Activated CD4-positive, CD25-positive, alpha-beta regulatory T cell treated with anti-CD3 and anti-CD28 coated beads, Interleukin-2, amount 50 U/mL, for 24 hours (primary cell): ENCODE data around the gene AMOTL1.

Source experiments
- ATAC-seq, 2 donors: fragments of 150-1000 bp; cut with Tn5 transposase; one replicate each; pipeline ENCODE4 v1.10.0; 2021; ENCODE audit warnings: mild to moderate bottlenecking in 1 of 2, moderate library complexity in 1 of 2

Gene AMOTL1, protein sequence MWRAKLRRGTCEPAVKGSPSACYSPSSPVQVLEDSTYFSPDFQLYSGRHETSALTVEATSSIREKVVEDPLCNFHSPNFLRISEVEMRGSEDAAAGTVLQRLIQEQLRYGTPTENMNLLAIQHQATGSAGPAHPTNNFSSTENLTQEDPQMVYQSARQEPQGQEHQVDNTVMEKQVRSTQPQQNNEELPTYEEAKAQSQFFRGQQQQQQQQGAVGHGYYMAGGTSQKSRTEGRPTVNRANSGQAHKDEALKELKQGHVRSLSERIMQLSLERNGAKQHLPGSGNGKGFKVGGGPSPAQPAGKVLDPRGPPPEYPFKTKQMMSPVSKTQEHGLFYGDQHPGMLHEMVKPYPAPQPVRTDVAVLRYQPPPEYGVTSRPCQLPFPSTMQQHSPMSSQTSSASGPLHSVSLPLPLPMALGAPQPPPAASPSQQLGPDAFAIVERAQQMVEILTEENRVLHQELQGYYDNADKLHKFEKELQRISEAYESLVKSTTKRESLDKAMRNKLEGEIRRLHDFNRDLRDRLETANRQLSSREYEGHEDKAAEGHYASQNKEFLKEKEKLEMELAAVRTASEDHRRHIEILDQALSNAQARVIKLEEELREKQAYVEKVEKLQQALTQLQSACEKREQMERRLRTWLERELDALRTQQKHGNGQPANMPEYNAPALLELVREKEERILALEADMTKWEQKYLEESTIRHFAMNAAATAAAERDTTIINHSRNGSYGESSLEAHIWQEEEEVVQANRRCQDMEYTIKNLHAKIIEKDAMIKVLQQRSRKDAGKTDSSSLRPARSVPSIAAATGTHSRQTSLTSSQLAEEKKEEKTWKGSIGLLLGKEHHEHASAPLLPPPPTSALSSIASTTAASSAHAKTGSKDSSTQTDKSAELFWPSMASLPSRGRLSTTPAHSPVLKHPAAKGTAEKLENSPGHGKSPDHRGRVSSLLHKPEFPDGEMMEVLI

DNA sequence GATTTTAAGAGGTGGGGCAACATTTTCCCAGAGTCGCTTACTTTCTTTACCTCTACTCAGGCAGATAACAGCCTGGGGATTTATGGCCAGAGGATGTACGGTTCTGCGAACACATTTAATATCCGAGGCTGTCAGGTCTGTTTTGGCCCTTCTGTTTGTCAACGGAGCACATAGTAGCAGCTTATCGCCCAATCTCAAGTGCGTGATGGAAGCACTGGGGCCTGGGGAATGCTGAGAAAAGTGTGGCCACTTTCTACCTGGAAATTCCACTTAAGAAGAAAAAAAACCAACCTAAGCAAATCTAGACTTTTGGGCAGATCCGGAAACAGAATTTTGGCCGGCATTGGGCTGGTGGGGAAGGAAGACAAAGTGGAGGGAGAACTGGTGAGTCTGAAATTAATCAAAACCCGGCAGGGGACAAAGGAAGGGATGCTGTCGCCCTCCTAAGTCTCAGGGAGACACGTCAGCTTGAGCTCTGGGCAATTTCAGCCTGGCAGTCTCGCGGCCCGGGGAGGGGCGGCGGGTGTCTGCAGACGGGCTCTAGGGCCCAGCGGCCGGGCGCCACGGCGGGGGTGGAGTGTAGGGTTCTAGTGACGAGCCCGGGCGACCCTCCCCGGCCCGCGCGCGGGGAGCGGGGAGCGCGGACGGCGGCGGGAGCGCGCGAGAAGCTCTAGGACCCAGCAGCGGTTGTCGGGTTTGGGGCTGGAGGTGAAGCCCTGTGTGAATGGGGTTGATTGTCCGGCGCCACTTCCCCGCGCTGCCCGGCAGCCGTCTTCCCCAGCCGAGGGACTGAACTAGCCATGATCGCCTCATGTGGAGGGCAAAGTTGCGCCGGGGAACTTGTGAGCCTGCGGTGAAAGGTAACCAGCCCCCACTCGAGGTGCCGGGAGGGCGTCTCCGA, at the start of gene AMOTL1:
Gene AMOTL1 (plus strand): TSS at position 656 of the 901 bp plus-strand sequence. CDS start 156 bp downstream, at position 812.
- peak; percentile 13 to 41 for ATAC-seq

DNA sequence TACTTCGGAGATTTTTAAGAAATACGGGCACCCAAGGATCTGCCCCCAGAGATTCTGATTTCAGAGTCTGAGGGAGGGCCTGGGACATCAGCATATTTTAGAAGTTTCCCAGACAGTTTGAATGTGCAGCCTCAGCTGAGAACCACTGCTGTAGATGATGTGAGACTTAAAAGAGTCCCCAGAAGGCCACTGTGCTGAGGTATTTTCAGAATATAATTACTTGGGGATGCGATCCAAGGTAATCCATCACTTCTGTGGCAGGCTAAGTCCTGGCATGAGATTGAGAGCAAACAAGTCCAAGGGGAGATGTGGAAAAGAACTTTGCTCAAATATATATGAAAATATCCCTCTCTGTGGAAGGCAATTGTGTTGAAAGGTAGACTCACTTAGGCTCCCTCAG, 48.3 kb upstream of the AMOTL1 start:
- ATAC-seq: no peak

DNA sequence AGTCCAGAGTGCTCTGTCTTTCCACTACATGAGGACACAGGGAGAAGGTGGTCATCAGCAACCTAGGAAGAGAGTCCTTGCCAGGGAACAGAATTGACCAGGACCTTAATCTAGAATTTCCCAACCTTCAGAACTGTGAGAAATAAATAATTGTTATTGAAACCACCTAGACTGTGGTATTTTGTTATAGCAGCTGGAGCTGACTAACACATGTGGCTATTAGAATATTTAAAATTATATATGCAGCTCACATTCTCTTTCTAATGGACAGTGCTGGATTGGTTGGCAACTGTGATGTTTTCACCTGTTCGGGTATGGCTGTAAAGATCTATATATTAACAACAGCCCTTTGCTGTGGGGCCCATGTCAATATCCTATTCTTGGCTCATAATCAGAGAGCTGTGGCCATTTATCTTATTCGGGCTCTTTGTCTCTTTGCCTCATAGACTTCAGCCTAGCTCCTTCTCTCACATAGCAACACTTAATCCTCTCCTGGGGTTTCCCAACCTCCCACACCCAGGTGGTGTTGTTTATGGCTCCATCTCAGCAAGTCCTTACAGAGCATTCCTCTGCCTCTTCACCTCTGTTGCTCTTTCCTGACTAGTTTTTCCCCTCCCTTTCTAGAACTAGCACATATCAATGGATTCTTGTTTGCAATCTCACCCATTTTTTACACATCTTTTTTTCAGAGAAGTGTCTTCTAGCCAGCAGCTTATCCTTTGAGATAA, 46.4 kb upstream of the AMOTL1 start:
- no peak for ATAC-seq

DNA sequence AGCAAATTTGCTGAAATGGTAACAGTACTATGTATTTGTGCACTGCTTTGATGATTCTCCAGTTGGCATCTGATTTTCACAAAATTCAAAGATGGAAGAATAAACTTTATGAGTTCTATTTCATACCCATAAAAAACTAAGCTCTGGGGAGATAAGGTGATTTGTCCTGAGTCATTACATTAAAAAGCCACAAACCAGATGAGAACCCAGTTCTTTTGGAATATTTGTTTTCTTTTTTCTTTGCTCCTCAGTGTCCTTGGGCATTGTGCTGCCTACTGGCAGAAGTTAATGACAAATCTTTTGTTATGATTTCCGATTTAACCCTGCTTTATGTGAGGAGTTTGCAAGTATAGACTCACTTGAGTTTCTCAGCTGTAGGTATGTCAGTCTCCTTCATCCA, 45.4 kb upstream of the AMOTL1 start:
- no peak for ATAC-seq

DNA sequence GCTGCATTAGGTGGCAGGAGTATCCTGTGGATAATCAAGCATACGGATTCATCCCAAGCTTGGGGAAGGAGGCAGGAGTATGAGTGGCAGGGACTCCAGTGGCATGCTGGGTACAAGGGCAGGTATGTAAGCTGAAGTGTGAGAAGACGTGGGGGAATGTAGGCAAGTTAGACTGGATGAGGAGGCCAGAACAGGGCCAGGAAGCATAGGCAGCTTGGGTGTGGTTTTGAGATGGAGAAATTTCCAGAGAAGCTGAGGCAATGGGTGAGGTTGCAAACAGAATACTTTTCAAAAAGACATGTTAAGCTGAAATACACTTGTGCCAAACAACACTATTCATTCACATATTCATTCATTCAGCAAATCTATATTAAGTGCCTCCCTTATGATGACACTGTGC, 43.1 kb upstream of the AMOTL1 start:
- no peak for ATAC-seq

DNA sequence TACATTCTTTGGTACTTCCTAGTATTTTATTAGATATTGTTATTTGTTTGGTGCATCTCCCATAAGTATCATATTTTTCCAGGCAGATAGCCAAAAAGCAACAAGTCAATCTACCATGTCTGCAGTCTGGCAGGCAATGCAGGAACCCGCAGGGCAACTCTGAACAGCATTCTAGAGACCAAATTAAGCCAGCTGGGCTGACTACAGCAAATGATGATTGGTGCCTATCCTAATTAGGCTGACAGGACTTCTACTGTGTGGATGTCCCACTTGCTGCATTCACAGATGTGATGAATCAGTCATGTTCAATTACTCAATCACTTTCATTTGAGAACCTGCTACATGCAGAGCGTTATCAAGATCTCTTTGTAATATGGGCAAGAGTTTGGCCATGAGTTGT, 40.3 kb upstream of the AMOTL1 start:
- no peak for ATAC-seq

DNA sequence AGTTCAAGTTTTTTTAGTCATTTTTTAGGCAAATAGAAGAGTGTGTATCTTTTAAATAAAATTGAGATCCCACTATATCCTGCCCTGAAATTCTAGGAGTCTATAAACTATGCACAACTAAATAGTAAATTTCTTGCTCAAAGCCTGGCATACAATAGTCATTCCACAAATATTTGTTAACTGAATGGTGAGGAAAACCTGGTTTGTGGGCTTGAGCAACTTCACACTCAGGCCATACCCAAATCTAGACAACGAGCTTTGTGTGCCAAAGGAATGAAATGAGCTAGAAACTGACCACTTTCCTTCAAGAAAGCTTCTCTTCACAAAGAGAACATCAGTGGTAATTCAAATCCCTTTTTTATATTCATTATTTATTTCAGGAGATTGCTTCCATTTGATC, 39.6 kb upstream of the AMOTL1 start:
- ATAC-seq: no peak

DNA sequence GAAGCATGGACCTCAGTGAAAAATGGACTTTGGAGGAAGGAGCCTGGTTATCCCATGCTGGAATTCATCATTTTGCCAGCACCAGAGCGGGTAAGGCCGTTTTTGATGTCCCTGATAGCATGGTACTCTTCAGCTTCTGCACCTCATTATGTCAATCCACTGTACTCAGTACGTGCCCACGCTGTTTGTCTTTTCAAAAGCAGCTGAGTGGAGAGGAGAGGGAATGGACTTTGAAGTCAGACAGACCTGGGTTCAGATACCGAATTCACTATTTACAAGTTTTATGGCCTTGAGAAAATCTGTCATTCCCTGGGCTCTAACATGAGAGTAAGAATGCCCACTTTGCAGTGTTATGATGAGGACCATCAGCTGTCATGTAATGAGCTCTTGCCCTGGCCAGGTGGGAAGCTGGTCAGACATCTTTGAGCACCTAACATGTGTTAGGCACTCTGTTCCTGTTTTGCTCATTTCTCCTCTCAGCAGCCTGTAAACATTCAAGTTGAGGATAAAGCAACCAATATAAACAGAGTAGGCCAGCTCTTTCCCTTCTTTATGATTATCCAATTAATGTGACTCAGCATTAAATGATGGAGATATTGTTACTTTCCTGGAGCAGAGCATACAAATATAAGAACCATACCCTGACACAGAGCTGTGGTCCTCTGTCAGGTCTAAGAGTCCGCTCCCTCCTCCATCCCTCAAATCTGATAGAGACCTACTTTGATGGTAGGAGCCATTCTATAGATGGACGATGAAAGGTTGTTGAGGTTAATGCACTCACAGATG, 39.0 kb upstream of the AMOTL1 start:
- ATAC-seq: no peak

DNA sequence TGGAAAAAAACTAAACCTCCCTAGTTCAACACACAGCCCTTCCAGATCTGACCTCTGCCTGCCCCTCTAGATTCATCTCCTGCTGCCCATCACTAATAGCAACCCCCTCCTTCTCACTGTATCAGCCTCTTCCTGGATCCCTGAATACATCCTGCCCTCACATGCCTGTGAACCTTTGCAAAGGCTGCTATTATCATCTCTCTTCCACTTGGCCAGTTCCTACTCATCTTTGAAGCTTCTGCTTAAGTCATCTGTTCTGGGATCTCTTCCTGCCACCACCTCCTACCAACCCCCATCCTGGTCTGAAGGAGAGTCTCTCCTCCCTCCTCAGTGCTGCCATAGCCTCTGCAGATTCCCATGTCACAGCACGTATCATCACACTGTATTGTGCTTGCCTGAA, 38.0 kb upstream of the AMOTL1 start:
- no peak for ATAC-seq

DNA sequence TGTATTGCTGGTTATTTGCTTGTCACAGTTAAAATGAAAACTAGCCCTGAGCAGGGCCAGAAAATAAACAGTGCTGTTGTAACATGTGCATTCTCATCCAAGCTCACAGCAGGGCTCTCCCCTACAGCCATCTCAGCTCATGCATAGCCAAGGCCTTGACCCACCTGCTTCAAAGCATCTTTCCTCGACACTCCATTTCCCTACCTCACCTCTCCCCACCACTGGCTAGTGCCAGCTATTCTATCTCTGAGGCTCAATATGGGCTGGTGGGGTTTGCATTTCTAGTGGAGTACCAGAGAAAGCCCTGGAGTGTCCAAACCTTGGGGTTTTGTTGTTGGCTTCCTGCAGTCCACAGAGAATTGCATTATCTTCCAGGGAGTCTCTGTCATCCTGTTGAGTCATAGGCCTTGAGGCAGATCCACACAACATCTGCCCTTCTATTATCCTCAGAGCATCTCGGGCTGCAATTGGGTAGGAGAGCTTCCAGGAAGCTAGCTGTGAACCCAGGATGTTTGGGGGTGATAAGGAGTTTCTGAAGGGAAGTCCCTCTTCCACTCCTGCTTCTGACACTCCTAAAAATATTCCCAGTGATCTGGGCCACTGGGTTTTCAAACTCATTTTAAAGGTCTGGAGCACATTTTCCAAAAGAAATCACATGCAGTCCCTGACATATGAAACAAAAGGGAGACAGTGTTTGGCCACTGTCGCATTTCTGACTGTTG, 36.1 kb upstream of the AMOTL1 start:
- ATAC-seq: no peak

DNA sequence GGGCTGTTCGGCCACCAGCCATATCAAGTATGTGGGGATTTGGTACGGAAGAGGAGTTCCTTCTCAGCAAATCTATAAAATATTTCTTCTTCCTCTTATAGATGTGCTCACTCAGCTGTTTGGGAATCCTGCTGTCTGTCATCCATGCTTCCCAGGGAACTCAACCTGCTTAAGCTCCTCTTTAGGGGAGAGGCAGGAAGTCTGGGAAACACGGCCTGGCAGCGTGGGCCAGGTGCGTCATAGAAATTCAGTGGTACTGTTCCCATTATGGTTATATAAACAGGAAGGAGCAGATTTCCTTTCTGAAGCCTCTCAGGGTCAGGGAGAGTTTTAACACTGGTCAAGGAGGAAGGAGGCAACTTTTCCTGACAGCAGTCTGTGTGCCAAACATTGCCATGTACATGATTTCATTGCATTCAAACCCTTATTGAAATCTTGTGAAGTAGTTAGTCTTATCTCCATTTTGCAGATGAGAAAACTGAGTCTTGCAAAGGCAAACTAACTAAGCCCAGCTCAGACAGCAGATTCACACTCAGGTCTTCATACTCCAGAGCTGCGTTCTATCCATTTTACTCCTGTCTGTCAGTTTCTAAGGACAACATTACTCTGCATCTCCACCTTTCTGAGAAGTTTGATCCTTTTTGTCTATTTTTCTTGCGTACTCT, 35.4 kb upstream of the AMOTL1 start:
- no peak for ATAC-seq

DNA sequence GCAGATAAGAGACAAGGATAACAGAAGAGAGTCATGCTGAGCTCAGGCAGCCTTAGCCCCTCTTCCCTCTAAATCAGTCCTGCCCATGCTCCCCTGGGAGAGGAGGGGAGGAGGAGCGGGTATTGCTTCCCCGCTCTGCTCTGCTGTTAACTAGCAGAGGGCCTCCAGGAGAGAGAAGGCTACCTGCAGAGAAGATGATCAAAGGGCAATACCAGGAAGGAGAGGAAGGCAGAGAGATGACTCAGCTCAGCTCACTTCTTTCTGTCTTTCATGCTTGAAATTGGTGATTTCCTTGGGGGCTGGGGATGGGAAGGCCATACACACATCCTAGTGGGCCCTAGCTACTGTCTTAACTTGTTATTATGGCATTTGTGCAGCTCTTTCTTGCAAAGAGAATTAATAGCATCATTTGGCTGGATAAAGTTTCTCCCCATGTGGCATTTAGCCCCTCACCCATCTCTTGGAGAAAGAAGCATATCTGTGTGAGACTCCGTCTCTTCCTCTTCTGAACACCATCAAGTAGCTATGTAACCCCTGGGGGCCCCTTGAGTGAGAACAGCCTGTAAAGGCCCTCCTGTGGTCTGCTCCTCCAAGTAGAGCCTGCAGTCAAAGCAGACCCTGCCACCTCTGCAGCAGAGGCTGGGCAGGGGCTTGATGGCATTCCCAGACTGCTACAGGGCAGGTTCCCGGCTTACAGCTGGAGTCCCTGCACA, 33.4 kb upstream of the AMOTL1 start:
- ATAC-seq: no peak

DNA sequence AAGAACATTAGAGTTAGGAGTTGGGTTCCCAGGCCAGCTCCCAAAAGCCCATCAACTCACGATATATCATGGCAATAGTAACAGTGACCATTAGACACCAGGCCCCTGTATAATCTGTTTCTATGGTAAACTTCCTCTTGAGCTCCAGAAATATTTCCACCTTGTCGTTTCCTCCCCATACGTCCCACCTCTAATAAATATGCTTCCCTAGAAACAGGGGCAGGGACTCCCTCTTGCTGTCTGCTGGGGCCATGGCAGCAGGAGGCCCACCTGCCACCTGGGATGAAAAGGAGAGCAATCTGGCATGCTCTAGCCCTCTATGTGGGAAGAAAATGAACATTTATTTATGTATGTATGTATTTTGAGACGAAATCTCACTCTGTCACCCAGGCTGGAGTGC, 32.2 kb upstream of the AMOTL1 start:
- no peak for ATAC-seq

DNA sequence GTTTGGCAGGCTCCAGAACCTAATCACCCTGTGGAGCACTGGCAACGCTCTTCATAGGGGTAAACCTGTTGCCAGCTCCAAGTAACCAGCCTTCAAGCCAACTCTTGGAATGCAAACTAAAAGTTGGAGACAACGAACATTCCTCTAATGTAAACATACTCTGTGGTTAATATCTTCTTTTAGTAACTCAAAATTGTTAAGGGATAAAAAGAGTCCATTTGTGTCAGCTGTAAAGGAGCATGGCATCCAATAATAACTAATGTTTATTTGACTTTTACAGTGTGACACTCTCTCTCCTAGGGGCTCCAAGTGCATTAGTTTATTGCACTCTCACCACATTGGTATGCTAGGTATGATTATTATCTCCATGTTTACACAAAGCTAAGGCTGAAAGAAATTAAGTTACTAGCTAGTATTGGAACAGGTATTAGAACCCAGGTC, 31.0 kb upstream of the AMOTL1 start:
- ATAC-seq: no peak

DNA sequence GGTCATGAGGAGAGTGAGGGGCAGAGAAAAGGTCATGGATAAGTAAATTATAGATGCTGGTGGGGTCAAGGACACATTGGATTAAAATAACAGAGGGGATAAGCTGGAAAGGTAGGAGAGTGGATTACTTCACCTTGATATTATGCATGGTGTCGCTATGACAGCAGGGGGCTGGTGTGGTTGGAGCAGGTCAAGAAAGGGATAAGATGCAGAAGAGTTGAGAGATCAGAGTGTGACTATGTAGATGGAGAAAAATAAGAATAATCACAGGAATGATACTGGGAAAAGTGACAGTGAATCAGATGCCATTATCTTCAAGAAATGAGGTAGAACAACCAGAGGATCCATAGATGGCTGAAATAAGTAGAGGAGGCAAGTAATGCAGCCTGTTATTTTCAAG, 29.4 kb upstream of the AMOTL1 start:
- no peak for ATAC-seq

DNA sequence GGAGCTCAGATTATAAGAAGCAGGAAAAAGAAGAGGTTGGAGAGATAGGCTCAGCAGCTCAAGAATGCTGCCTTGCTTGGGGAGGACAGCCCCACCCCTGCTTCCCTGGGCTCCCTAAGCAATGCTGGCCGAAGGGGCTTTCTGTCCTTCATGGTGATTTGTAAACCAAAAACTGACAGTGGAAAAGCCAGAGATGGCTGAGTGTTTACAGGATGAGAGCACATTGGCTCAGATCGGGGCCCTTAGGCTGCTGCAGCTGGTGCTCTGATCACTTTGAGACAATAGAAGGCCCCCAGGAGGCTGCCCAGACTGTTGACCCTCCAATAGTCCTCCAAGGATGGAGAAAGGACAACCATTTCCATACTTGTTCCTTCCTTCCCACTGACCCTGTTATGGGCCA, 28.8 kb upstream of the AMOTL1 start:
- ATAC-seq: no peak

DNA sequence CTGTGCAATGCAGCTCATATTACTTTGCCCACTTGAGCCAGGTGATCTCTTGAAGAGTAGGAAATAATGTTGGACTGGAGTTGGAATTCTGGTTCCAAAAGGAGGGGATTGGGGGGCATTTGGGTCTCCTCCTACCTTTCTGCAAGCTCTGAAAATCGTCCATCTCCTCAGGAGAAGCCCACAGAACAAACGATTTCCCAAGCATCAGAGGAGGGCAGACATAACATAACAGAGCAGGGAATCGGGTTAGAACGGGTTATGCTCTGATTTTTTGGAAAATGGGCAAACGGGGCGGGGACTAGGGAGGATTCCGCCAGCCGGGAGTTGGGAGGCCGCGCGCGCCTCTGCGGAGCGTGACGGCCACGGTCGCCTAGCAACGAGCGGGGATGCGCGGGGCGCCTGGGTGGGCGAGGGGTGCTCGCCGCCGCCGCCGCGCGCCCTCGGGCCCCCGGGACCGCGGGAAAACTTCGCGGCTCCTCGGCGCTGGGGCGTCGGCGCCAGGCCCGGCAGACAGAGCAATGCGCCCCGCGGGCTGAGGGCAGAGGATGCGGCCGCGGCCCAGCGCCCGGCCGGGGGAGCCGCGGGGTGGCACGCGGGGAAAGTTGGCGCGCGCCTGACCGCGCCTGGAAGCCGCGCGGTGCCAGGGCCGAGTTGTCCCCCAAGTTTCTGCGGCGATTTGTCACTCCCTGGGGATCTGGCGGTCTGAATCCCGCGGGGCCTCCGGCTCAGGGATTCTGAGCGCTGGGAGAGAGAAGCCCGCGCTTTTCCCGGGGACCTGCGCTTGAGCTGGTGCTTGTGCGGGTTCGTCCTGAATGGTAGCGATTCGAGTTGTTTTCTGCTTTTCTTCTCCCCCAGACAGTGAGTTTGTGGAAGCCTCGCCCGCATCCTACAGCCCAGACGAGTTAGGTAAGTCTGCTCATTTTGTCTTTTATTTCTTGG, 27.8 kb upstream of the AMOTL1 start:
- ATAC-seq: no peak
